B cell (primary cell): ENCODE data around the gene ADARB2. TPM values are rescaled to one million over a fixed set of nuclear protein-coding genes. Genes with fewer than 3 reads are reported as not detected.

Experiments used
- ATAC-seq: fragments of 200-7000 bp; cut with Tn5 transposase; one replicate; pipeline ENCODE4 v1.10.0; 2021; ENCODE audit warnings: low read depth, mild to moderate bottlenecking, moderate number of reproducible peaks, moderate library complexity
- CTCF ChIA-PET: fragments of 350-600 bp; sonication (Branson Sonifier 250); formaldehyde crosslinking; loops from one replicate; lab custom pipeline; 2021; ENCODE audit warnings: antibody characterized with exemption, inconsistent platforms; lab: Charles Lee
- POLR2A ChIA-PET: fragments of 350-600 bp; sonication (Branson Sonifier 250); formaldehyde crosslinking; loops from one replicate; lab custom pipeline; 2021; ENCODE audit warnings: antibody characterized with exemption; lab: Charles Lee
- DNase-seq: peaks from one replicate; pipeline ENCODE4 v3.0.0; 2013
- H2AFZ ChIP-seq: 2 replicates; pipeline ENCODE4 v1.6.1; 2012; ENCODE audit warnings: mild to moderate bottlenecking, low read depth, low read length; ENCODE audit not compliant: insufficient read depth, poor library complexity, severe bottlenecking
- H3K27ac ChIP-seq, 2 donors: 1 replicate in 1 of 2; 2 replicates in 1 of 2; pipeline ENCODE4 v1.5.1; 2012 to 2013; ENCODE audit warnings: low read length in 2 of 2, mild to moderate bottlenecking in 2 of 2, moderate library complexity in 1 of 2
- H3K27me3 ChIP-seq, 4 experiments: fragments of 200-600 bp in 1 of 4; sonication (generic) in 1 of 4; replicated peaks in 1 of 4; 1 replicate in 2 of 4; 2 replicates in 2 of 4; pipeline versions ENCODE4 v1.6.1 to v1.7.0; 2013 to 2016; ENCODE audit warnings: low read length in 3 of 4, mild to moderate bottlenecking in 2 of 4, mixed read lengths in 1 of 4, moderate library complexity in 1 of 4; ENCODE audit not compliant: insufficient read depth in 4 of 4, control insufficient read depth in 3 of 4; ENCODE audit errors: control extremely low read depth in 1 of 4
- H3K36me3 ChIP-seq, 2 experiments: replicated peaks in 1 of 2; 1 replicate in 1 of 2; 2 replicates in 1 of 2; pipeline versions ENCODE4 v1.6.1 to v1.7.1; 2013; ENCODE audit warnings: low read length in 1 of 2; ENCODE audit not compliant: insufficient read depth in 2 of 2, control insufficient read depth in 1 of 2; ENCODE audit errors: control extremely low read depth in 1 of 2, extremely low read depth in 1 of 2
- H3K4me1 ChIP-seq, 2 donors: fragments of 200-600 bp in 1 of 2; sonication (generic) in 1 of 2; 1 replicate in 1 of 2; 2 replicates in 1 of 2; pipeline versions ENCODE4 v1.5.1 to v1.6.1; 2013 to 2017; ENCODE audit warnings: low read length in 2 of 2; ENCODE audit not compliant: control insufficient read depth in 2 of 2, insufficient read depth in 2 of 2
- H3K4me2 ChIP-seq: replicated peaks from 2 replicates; pipeline ENCODE3; 2012; ENCODE audit warnings: mild to moderate bottlenecking, low read depth, low read length; ENCODE audit not compliant: poor library complexity, severe bottlenecking
- H3K4me3 ChIP-seq, 5 experiments: fragments of 200-600 bp in 1 of 5; sonication (generic) in 1 of 5; 1 replicate in 3 of 5; 2 replicates in 2 of 5; pipeline versions ENCODE4 v1.5.1 to v1.7.0; 2011 to 2016; ENCODE audit warnings: low read length in 4 of 5, mild to moderate bottlenecking in 4 of 5, low read depth in 2 of 5, control low read depth in 1 of 5, moderate library complexity in 1 of 5; ENCODE audit not compliant: insufficient read depth in 1 of 5; ENCODE audit errors: control extremely low read depth in 1 of 5, extremely low read depth in 1 of 5
- H3K79me2 ChIP-seq: fragments of 200-600 bp; sonication (generic); one replicate; pipeline ENCODE4 v1.6.0; 2016; ENCODE audit warnings: low read length; ENCODE audit not compliant: control insufficient read depth, insufficient read depth
- H3K9ac ChIP-seq: fragments of 200-600 bp; sonication (generic); 2 replicates; pipeline ENCODE4 v1.6.1; 2017; ENCODE audit warnings: mild to moderate bottlenecking, low read length, moderate library complexity
- H3K9me3 ChIP-seq, 3 donors: one replicate each; pipeline versions ENCODE4 v1.6.1 to v1.7.1; 2013; ENCODE audit warnings: low read length in 2 of 3; ENCODE audit not compliant: control insufficient read depth in 2 of 3, insufficient read depth in 1 of 3; ENCODE audit errors: control extremely low read depth in 1 of 3
- H4K20me1 ChIP-seq: 2 replicates; pipeline ENCODE4 v1.6.0; 2012; ENCODE audit warnings: mild to moderate bottlenecking, low read length; ENCODE audit not compliant: insufficient read depth, control insufficient read depth, poor library complexity, severe bottlenecking
- H3K27ac Mint-ChIP-seq: one replicate; pipeline ENCODE4 v1.8.0; 2021; ENCODE audit warnings: mixed read lengths
- H3K27me3 Mint-ChIP-seq: one replicate; pipeline ENCODE4 v1.8.0; 2021; ENCODE audit warnings: mixed read lengths
- H3K4me1 Mint-ChIP-seq: one replicate; pipeline ENCODE4 v1.8.0; 2021; ENCODE audit warnings: mixed read lengths
- H3K4me3 Mint-ChIP-seq: one replicate; pipeline ENCODE4 v1.8.0; 2021; ENCODE audit warnings: mixed read lengths
- H3K9me3 Mint-ChIP-seq: one replicate; pipeline ENCODE4 v1.8.0; 2022; ENCODE audit warnings: mixed read lengths; ENCODE audit not compliant: insufficient read depth
- EZH2 ChIP-seq: IDR thresholded peaks from 2 replicates; pipeline ENCODE4 v1.6.1; 2012; ENCODE audit warnings: borderline replicate concordance, low read depth, mild to moderate bottlenecking, moderate library complexity, low read length; ENCODE audit not compliant: insufficient read depth, poor library complexity, severe bottlenecking
- WGBS: methylation state at CpG from one replicate; pipeline ENCODE4 v1.1.5; 2013; ENCODE audit warnings: missing lambda C conversion rate; ENCODE audit not compliant: insufficient coverage; 5-methylcytosine and 5-hydroxymethylcytosine counted together
- intact Hi-C: fragments of 100-400 bp; cut with micrococcal nuclease; formaldehyde crosslinking; loops from one replicate; pipeline ENCODE4 v1.10.0; 2022
- polyA plus RNA-seq: library from polyadenylated mRNA; depleted of rRNA; stranded (reverse); fragments of >200 nt; gene quantifications from 2 replicates; pipeline ENCODE4 v1.2.3, GENCODE V29; 2012
- total RNA-seq, 2 donors: library from RNA; stranded (reverse); fragments of 120-200 nt in 1 of 2; gene quantifications; 1 replicate in 1 of 2; 2 replicates in 1 of 2; pipeline versions ENCODE4 v1.2.3 to v1.2.4, GENCODE V29; 2013 to 2022
- TF ChIP-seq, protein P1 (sequence below): fragments of 200-600 bp; IDR thresholded peaks from one replicate; pipeline ENCODE4 v1.8.0; 2022; ENCODE audit warnings: antibody characterized with exemption, mild to moderate bottlenecking

Gene ADARB2
- total and polyA plus RNA-seq, 2 donors (not counting 1 experiment from before 2014, with no cell fraction given) = 0.13 to 0.96 TPM

GRCh38 chr10:1654811-1655356 is 82.4 kb downstream of the ADARB2 start:
- Histone ChIP-seq H2AFZ (no peak overlapping the region), H3K79me2 (no peaks in the 10 kb centered on the region), H3K9me3 (peaks cover 0 to 2% (median 0%) of the 10 kb centered on the region in 3 donors), H4K20me1 (no peaks in the 10 kb centered on the region), H3K4me2 (no peak overlapping the region), H3K36me3 (no peaks in the 10 kb centered on the region), H3K9ac (no peak overlapping the region), H3K4me3 (no peak overlapping the region), H3K4me1 (peaks cover 12 to 13% of the 10 kb centered on the region in 2 donors), H3K27ac (no peak overlapping the region), H3K27me3 (peaks cover 0 to 16% (median 2%) of the 10 kb centered on the region in 4 experiments)
- TF ChIP-seq EZH2 = no peak
- TF ChIP-seq, protein P1, sequence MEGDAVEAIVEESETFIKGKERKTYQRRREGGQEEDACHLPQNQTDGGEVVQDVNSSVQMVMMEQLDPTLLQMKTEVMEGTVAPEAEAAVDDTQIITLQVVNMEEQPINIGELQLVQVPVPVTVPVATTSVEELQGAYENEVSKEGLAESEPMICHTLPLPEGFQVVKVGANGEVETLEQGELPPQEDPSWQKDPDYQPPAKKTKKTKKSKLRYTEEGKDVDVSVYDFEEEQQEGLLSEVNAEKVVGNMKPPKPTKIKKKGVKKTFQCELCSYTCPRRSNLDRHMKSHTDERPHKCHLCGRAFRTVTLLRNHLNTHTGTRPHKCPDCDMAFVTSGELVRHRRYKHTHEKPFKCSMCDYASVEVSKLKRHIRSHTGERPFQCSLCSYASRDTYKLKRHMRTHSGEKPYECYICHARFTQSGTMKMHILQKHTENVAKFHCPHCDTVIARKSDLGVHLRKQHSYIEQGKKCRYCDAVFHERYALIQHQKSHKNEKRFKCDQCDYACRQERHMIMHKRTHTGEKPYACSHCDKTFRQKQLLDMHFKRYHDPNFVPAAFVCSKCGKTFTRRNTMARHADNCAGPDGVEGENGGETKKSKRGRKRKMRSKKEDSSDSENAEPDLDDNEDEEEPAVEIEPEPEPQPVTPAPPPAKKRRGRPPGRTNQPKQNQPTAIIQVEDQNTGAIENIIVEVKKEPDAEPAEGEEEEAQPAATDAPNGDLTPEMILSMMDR = no peak
- Mint-ChIP-seq H3K9me3 (no peaks in the 10 kb centered on the region), H3K4me3 (no peak overlapping the region), H3K27me3 (peaks cover 17% of the 10 kb centered on the region), H3K27ac (no peak overlapping the region), H3K4me1 (peaks cover 21% of the 10 kb centered on the region)
- 70% methylated on average over 9 of the region's 9 CpGs for WGBS
- DNase-seq = no peak
- POLR2A ChIA-PET = no interaction called here
- intact Hi-C loops = no loop called here
- ATAC-seq = no peak
- CTCF ChIA-PET = interaction anchor here (0.9 kb wide), 1 partner anchor 44 kb away, joined by 3 read pairs; no protein-coding TSS in a partner anchor

- DNase-seq = no peak
- Histone ChIP-seq H3K27ac (no peak overlapping the region), H3K36me3 (no peaks in the 10 kb centered on the region), H3K4me1 (peaks cover 12 to 13% of the 10 kb centered on the region in 2 donors), H4K20me1 (no peaks in the 10 kb centered on the region), H3K79me2 (no peaks in the 10 kb centered on the region), H3K9ac (no peak overlapping the region), H2AFZ (no peak overlapping the region), H3K4me2 (no peak overlapping the region), H3K9me3 (peaks cover 0 to 2% (median 0%) of the 10 kb centered on the region in 3 donors), H3K4me3 (no peak overlapping the region), H3K27me3 (peaks cover 0 to 16% (median 2%) of the 10 kb centered on the region in 4 experiments)
- Mint-ChIP-seq H3K4me1 (peaks cover 21% of the 10 kb centered on the region), H3K27ac (no peak overlapping the region), H3K27me3 (peaks cover 20% of the 10 kb centered on the region), H3K9me3 (no peaks in the 10 kb centered on the region), H3K4me3 (no peak overlapping the region)
- TF ChIP-seq EZH2 = no peak
- TF ChIP-seq, protein P1 = no peak
- intact Hi-C loops = no loop called here
- ChIA-PET POLR2A (interaction anchor here (0.6 kb wide), 1 partner anchor 74 kb away, joined by 5 read pairs; no protein-coding TSS in a partner anchor), CTCF (interaction anchor here (0.6 to 0.9 kb wide), 2 partner anchors 44 to 1324 kb away, joined by 3 to 4 read pairs; no protein-coding TSS in a partner anchor)
- WGBS = 69% methylated on average over 5 of the region's 6 CpGs
- ATAC-seq = no peak
Measured at GRCh38 chr10:1654247-1654646, 83.1 kb downstream of the ADARB2 start.
